IMR-90 (cell line): ENCODE measurements around the gene SLFN12L. TPM values are rescaled to one million over a fixed set of nuclear protein-coding genes. Genes with fewer than 3 reads are reported as not detected.

ENCODE experiments used
- ATAC-seq: fragments of 200-7000 bp; cut with Tn5 transposase; 2 replicates; pipeline ENCODE4 v1.9.1; 2020; ENCODE audit warnings: low read depth, mild to moderate bottlenecking, moderate library complexity
- BruUV-seq: library from RNA; stranded (reverse); fragments of 400-500 nt; replicated peaks from 2 replicates; lab custom pipeline; 2021; lab: Mats Ljungman, UMichigan
- CTCF ChIA-PET: fragments of 300-600 bp; formaldehyde crosslinking; extraction: SDS; loops from one replicate; lab custom pipeline; 2021; ENCODE audit warnings: antibody characterized with exemption; lab: Yijun Ruan, JAX
- POLR2A ChIA-PET: fragments of 300-600 bp; sonication (Branson Sonifier 250); formaldehyde crosslinking; loops from one replicate; lab custom pipeline; 2022; ENCODE audit warnings: antibody characterized with exemption; ENCODE audit not compliant: unreplicated experiment; lab: Charles Lee
- DNase-seq: peaks from one replicate; pipeline ENCODE4 v3.0.0; 2013
- H2AFZ ChIP-seq: replicated peaks from 2 replicates; pipeline ENCODE3; 2013; ENCODE audit warnings: low read length, mild to moderate bottlenecking; ENCODE audit not compliant: poor library complexity
- H2AK5ac ChIP-seq: 2 replicates; pipeline ENCODE4 v1.6.1; 2013; ENCODE audit warnings: low read depth, low read length, inconsistent platforms
- H2AK9ac ChIP-seq: replicated peaks from 2 replicates; pipeline ENCODE3; 2013; ENCODE audit warnings: mild to moderate bottlenecking, low read depth, low read length, moderate library complexity; ENCODE audit not compliant: poor library complexity
- H2BK120ac ChIP-seq: 2 replicates; pipeline ENCODE4 v1.6.1; 2013; ENCODE audit warnings: low read depth, low read length, inconsistent platforms
- H2BK15ac ChIP-seq: 3 replicates; pipeline ENCODE4 v1.6.1; 2013; ENCODE audit warnings: low read depth, low read length, inconsistent platforms
- H2BK20ac ChIP-seq: 2 replicates; pipeline ENCODE4 v1.6.1; 2013; ENCODE audit warnings: low read depth, mild to moderate bottlenecking, inconsistent platforms, low read length, moderate library complexity
- H2BK5ac ChIP-seq: 2 replicates; pipeline ENCODE4 v1.6.1; 2013; ENCODE audit warnings: mild to moderate bottlenecking, low read depth, low read length, inconsistent platforms; ENCODE audit not compliant: poor library complexity, severe bottlenecking
- H3K14ac ChIP-seq: replicated peaks from 2 replicates; pipeline ENCODE4 v1.6.1; 2013; ENCODE audit warnings: low read depth, low read length, inconsistent platforms
- H3K18ac ChIP-seq: 2 replicates; pipeline ENCODE4 v1.6.1; 2013; ENCODE audit warnings: low read depth, low read length, control low read depth
- H3K23ac ChIP-seq: 2 replicates; pipeline ENCODE4 v1.6.1; 2013; ENCODE audit warnings: low read depth, low read length, inconsistent platforms
- H3K27ac ChIP-seq: 2 replicates; pipeline ENCODE4 v1.5.1; 2013; ENCODE audit warnings: mild to moderate bottlenecking, control low read depth, low read length; ENCODE audit not compliant: insufficient read depth
- H3K27me3 ChIP-seq: 2 replicates; pipeline ENCODE4 v1.6.1; 2013; ENCODE audit warnings: low read length; ENCODE audit not compliant: control insufficient read depth, insufficient read depth
- H3K36me3 ChIP-seq: 2 replicates; pipeline ENCODE4 v1.6.1; 2013; ENCODE audit warnings: low read length, mixed read lengths; ENCODE audit not compliant: control insufficient read depth, insufficient read depth
- H3K4ac ChIP-seq: 2 replicates; pipeline ENCODE4 v1.6.1; 2013; ENCODE audit warnings: low read depth, low read length, inconsistent platforms
- H3K4me1 ChIP-seq: 2 replicates; pipeline ENCODE4 v1.6.1; 2013; ENCODE audit warnings: low read length, mixed read lengths; ENCODE audit not compliant: control insufficient read depth, insufficient read depth
- H3K4me2 ChIP-seq: 2 replicates; pipeline ENCODE4 v1.6.1; 2013; ENCODE audit warnings: low read depth, mild to moderate bottlenecking, control low read depth, low read length, moderate library complexity
- H3K4me3 ChIP-seq: 2 replicates; pipeline ENCODE4 v1.5.1; 2013; ENCODE audit warnings: low read depth, mild to moderate bottlenecking, control low read depth, low read length, moderate library complexity; ENCODE audit not compliant: insufficient read depth
- H3K56ac ChIP-seq: 2 replicates; pipeline ENCODE4 v1.6.1; 2013; ENCODE audit warnings: low read length, inconsistent platforms; ENCODE audit not compliant: insufficient read depth; ENCODE audit errors: extremely low read depth
- H3K79me1 ChIP-seq, 2 experiments: 2 replicates each; pipeline ENCODE4 v1.6.1; 2013; ENCODE audit warnings: low read length in 2 of 2, inconsistent platforms in 1 of 2, low read depth in 1 of 2
- H3K9ac ChIP-seq: 2 replicates; pipeline ENCODE4 v1.6.1; 2013; ENCODE audit warnings: low read depth, low read length, control low read depth
- H3K9me1 ChIP-seq: 2 replicates; pipeline ENCODE4 v1.6.1; 2013; ENCODE audit warnings: low read length, inconsistent platforms; ENCODE audit not compliant: insufficient read depth
- H3K9me3 ChIP-seq: 2 replicates; pipeline ENCODE4 v1.6.1; 2013; ENCODE audit warnings: low read length; ENCODE audit not compliant: control insufficient read depth, insufficient read depth
- H4K20me1 ChIP-seq: 2 replicates; pipeline ENCODE4 v1.6.1; 2013; ENCODE audit warnings: low read length, inconsistent platforms; ENCODE audit not compliant: insufficient read depth
- H4K5ac ChIP-seq: 2 replicates; pipeline ENCODE4 v1.6.1; 2013; ENCODE audit warnings: mild to moderate bottlenecking, low read depth, low read length, control low read depth
- H4K8ac ChIP-seq, 2 experiments: 2 replicates each; pipeline ENCODE4 v1.6.1; 2013; ENCODE audit warnings: low read depth in 2 of 2, low read length in 2 of 2, control low read depth in 1 of 2, inconsistent platforms in 1 of 2
- H4K91ac ChIP-seq: 2 replicates; pipeline ENCODE4 v1.6.1; 2013; ENCODE audit warnings: low read depth, low read length, inconsistent platforms; ENCODE audit not compliant: insufficient read depth
- BHLHE40 ChIP-seq: fragments of 150-350 bp; IDR thresholded peaks from 2 replicates; pipeline ENCODE4 v1.6.1; 2016; ENCODE audit warnings: mild to moderate bottlenecking, low read depth, low read length
- CEBPB ChIP-seq: IDR thresholded peaks from 2 replicates; pipeline ENCODE4 v1.6.1; 2012; ENCODE audit warnings: low read depth, low read length, improper control_type of control experiment
- FOS ChIP-seq: fragments of 150-350 bp; IDR thresholded peaks from 2 replicates; pipeline ENCODE4 v1.6.1; 2016; ENCODE audit warnings: low read depth, low read length
- MXI1 ChIP-seq: IDR thresholded peaks from 2 replicates; pipeline ENCODE4 v1.6.1; 2012; ENCODE audit warnings: low read depth, mild to moderate bottlenecking, low read length, moderate library complexity, borderline replicate concordance
- NFE2L2 ChIP-seq: fragments of 150-350 bp; IDR thresholded peaks from 2 replicates; pipeline ENCODE4 v1.6.1; 2016; ENCODE audit warnings: low read depth, mild to moderate bottlenecking, low read length
- POLR2A ChIP-seq: IDR thresholded peaks from 2 replicates; pipeline ENCODE4 v1.6.1; 2012; ENCODE audit warnings: mild to moderate bottlenecking, low read depth, low read length
- RAD21 ChIP-seq: IDR thresholded peaks from 2 replicates; pipeline ENCODE4 v1.6.1; 2012; ENCODE audit warnings: low read length, improper control_type of control experiment
- RFX5 ChIP-seq: IDR thresholded peaks from 2 replicates; pipeline ENCODE4 v1.8.0; 2012; ENCODE audit warnings: low read depth, mild to moderate bottlenecking, low read length, moderate library complexity
- SMC3 ChIP-seq: fragments of 150-350 bp; IDR thresholded peaks from 2 replicates; pipeline ENCODE4 v1.6.1; 2016; ENCODE audit warnings: low read depth, mild to moderate bottlenecking, antibody characterized with exemption, low read length, moderate library complexity
- WGBS, 2 experiments: methylation state at CpG; one replicate each; pipeline versions ENCODE4 v1.1.5 to v1.1.7; 2013; ENCODE audit warnings: missing lambda C conversion rate in 2 of 2; ENCODE audit not compliant: insufficient read length in 1 of 2; ENCODE audit errors: extremely low coverage in 2 of 2; 5-methylcytosine and 5-hydroxymethylcytosine counted together
- dilution Hi-C: fragments of 300-500 bp; cut with HindIII; formaldehyde crosslinking; loops from one replicate; pipeline ENCODE4 v1.14.3; 2018; ENCODE audit warnings: low sequenced_read_pairs; ENCODE audit not compliant: unreplicated experiment
- in situ Hi-C: fragments of 300-500 bp; cut with MboI; formaldehyde crosslinking; loops from 3 replicates; pipeline ENCODE4 v1.14.3; 2019; ENCODE audit warnings: low sequenced_read_pairs, inconsistent platforms, mixed read lengths
- intact Hi-C: fragments of 100-400 bp; cut with micrococcal nuclease; formaldehyde crosslinking; loops from 2 replicates; pipeline ENCODE4 v1.10.0; 2022
- polyA plus RNA-seq, 3 experiments: library from polyadenylated mRNA; depleted of rRNA; stranded (reverse); fragments of >200 nt; gene quantifications; 2 replicates each; pipeline ENCODE4 v1.2.3, GENCODE V29; 2012; ENCODE audit warnings: low replicate concordance in 1 of 3
- total RNA-seq: library from RNA; depleted of rRNA; stranded (reverse); fragments of >200 nt; gene quantifications from 2 replicates; pipeline ENCODE4 v1.2.3, GENCODE V29; 2012
- TF ChIP-seq, protein P1 (sequence below): fragments of 150-350 bp; IDR thresholded peaks from 2 replicates; pipeline ENCODE4 v1.6.1; 2017; ENCODE audit warnings: mild to moderate bottlenecking, antibody characterized with exemption, low read length, low read depth
- TF ChIP-seq, protein P2 (sequence below): fragments of 150-350 bp; IDR thresholded peaks from 2 replicates; pipeline ENCODE4 v1.6.1; 2016; ENCODE audit warnings: low read depth, mild to moderate bottlenecking, low read length, moderate library complexity, borderline replicate concordance
- TF ChIP-seq, protein P3 (sequence below): conservative IDR thresholded peaks from 2 replicates; pipeline ENCODE4 v1.5.1; 2012; ENCODE audit warnings: mild to moderate bottlenecking, low read depth, low read length, improper control_type of control experiment

SLFN12L gene
- total and polyA plus RNA-seq, 2 of the 4 experiments (the other 2 are of a cell fraction) = 0.18 TPM; not detected in 1

GRCh38 chr17:35548978-35549377 lies 11.5 kb upstream of the SLFN12L start:
- Histone ChIP-seq H4K5ac (no peak overlapping the region), H3K9me3 (no peaks in the 10 kb centered on the region), H2BK20ac (no peak overlapping the region), H2AK9ac (no peak overlapping the region), H2BK5ac (no peak overlapping the region), H3K27me3 (peaks cover 24% of the 10 kb centered on the region), H3K4me3 (no peak overlapping the region), H2BK120ac (no peak overlapping the region), H3K14ac (no peak overlapping the region), H3K9ac (no peak overlapping the region), H3K56ac (no peak overlapping the region), H3K27ac (no peak overlapping the region), H3K9me1 (no peaks in the 10 kb centered on the region), H4K91ac (no peak overlapping the region), H3K18ac (no peak overlapping the region), H3K4me1 (no peaks in the 10 kb centered on the region), H3K36me3 (no peaks in the 10 kb centered on the region), H3K4ac (no peak overlapping the region), H4K20me1 (no peaks in the 10 kb centered on the region), H2AFZ (no peak overlapping the region), H3K79me1 (no peaks in the 10 kb centered on the region), H3K23ac (no peak overlapping the region), H2AK5ac (no peak overlapping the region), H2BK15ac (no peak overlapping the region), H4K8ac (no peak overlapping the region), H3K4me2 (no peak overlapping the region)
- intact Hi-C loops (loop anchor here (10.0 kb wide), 1 partner anchor 554 kb away; no protein-coding TSS in a partner anchor), dilution Hi-C loops (loop anchor here (25.0 kb wide), 2 partner anchors 237 to 362 kb away; partner anchors contain the start of gene SLC35G3), in situ Hi-C loops (loop anchor here (25.0 kb wide), 1 partner anchor 1137 kb away; no protein-coding TSS in a partner anchor)
- ChIA-PET POLR2A (no interaction called here), CTCF (interaction anchor here (1.0 to 1.5 kb wide), 2 partner anchors 11 to 568 kb away, joined by 3 to 4 read pairs; no protein-coding TSS in a partner anchor)
- ATAC-seq = no peak
- no peak for TF ChIP-seq NFE2L2
- TF ChIP-seq, protein P1, sequence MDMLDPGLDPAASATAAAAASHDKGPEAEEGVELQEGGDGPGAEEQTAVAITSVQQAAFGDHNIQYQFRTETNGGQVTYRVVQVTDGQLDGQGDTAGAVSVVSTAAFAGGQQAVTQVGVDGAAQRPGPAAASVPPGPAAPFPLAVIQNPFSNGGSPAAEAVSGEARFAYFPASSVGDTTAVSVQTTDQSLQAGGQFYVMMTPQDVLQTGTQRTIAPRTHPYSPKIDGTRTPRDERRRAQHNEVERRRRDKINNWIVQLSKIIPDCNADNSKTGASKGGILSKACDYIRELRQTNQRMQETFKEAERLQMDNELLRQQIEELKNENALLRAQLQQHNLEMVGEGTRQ = no peak
- no peak for TF ChIP-seq POLR2A
- TF ChIP-seq FOS = no peak
- no peak for TF ChIP-seq CEBPB
- TF ChIP-seq, protein P2, sequence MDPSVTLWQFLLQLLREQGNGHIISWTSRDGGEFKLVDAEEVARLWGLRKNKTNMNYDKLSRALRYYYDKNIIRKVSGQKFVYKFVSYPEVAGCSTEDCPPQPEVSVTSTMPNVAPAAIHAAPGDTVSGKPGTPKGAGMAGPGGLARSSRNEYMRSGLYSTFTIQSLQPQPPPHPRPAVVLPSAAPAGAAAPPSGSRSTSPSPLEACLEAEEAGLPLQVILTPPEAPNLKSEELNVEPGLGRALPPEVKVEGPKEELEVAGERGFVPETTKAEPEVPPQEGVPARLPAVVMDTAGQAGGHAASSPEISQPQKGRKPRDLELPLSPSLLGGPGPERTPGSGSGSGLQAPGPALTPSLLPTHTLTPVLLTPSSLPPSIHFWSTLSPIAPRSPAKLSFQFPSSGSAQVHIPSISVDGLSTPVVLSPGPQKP = no peak
- TF ChIP-seq MXI1 = no peak
- TF ChIP-seq RFX5 = no peak
- no peak for TF ChIP-seq BHLHE40
- no peak for TF ChIP-seq SMC3
- TF ChIP-seq, protein P3, sequence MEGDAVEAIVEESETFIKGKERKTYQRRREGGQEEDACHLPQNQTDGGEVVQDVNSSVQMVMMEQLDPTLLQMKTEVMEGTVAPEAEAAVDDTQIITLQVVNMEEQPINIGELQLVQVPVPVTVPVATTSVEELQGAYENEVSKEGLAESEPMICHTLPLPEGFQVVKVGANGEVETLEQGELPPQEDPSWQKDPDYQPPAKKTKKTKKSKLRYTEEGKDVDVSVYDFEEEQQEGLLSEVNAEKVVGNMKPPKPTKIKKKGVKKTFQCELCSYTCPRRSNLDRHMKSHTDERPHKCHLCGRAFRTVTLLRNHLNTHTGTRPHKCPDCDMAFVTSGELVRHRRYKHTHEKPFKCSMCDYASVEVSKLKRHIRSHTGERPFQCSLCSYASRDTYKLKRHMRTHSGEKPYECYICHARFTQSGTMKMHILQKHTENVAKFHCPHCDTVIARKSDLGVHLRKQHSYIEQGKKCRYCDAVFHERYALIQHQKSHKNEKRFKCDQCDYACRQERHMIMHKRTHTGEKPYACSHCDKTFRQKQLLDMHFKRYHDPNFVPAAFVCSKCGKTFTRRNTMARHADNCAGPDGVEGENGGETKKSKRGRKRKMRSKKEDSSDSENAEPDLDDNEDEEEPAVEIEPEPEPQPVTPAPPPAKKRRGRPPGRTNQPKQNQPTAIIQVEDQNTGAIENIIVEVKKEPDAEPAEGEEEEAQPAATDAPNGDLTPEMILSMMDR = no peak
- TF ChIP-seq RAD21 = no peak
- WGBS, 2 experiments = no CpG with 5 or more reads among the region's 1 CpG
- no TSS peak for BruUV-seq
- DNase-seq = no peak
